Parathyroid adenoma (tissue), 2 donors: ENCODE measurements around the gene NOL12.

Experiments
- H2AFZ ChIP-seq: fragments of 300-600 bp; sonication (generic); one replicate; pipeline ENCODE4 v1.7.0; 2017; ENCODE audit warnings: antibody characterized with exemption, mild to moderate bottlenecking
- H3K27ac ChIP-seq: fragments of 300-600 bp; sonication (generic); one replicate; pipeline ENCODE4 v1.7.0; 2017
- H3K27me3 ChIP-seq: fragments of 300-600 bp; sonication (generic); one replicate; pipeline ENCODE4 v1.7.0; 2017; ENCODE audit warnings: low read length; ENCODE audit not compliant: control insufficient read depth, insufficient read depth
- H3K36me3 ChIP-seq: fragments of 300-600 bp; sonication (generic); one replicate; pipeline ENCODE4 v1.7.0; 2017; ENCODE audit warnings: low read length; ENCODE audit not compliant: control insufficient read depth, insufficient read depth
- H3K4me1 ChIP-seq: fragments of 300-600 bp; sonication (generic); one replicate; pipeline ENCODE4 v1.7.0; 2017; ENCODE audit warnings: control low read depth
- H3K4me2 ChIP-seq: fragments of 300-600 bp; sonication (generic); one replicate; pipeline ENCODE4 v1.7.0; 2017; ENCODE audit warnings: low read length
- H3K4me3 ChIP-seq: fragments of 300-600 bp; sonication (generic); one replicate; pipeline ENCODE4 v1.7.0; 2017; ENCODE audit warnings: low read depth, low read length
- H3K79me2 ChIP-seq: fragments of 300-600 bp; sonication (generic); one replicate; pipeline ENCODE4 v1.7.0; 2017; ENCODE audit warnings: control low read depth
- H3K9ac ChIP-seq: fragments of 300-600 bp; sonication (generic); one replicate; pipeline ENCODE4 v1.7.0; 2017; ENCODE audit warnings: mild to moderate bottlenecking
- H3K9me3 ChIP-seq: fragments of 300-600 bp; sonication (generic); one replicate; pipeline ENCODE4 v1.7.0; 2017; ENCODE audit warnings: low read length; ENCODE audit not compliant: control insufficient read depth
- TF ChIP-seq, protein P1 (sequence below): fragments of 300-600 bp; sonication (generic); IDR thresholded peaks from one replicate; pipeline ENCODE4 v1.7.0; 2017; ENCODE audit warnings: antibody characterized with exemption, mild to moderate bottlenecking
- donor health status: primary hyperparathyroidism.

NOL12 gene

GRCh38 chr22:37676736-37677492 lies 9.2 kb upstream of the NOL12 start:
- no peaks in the 10 kb centered on the region for H3K9me3 ChIP-seq
- no peak overlapping the region for H2AFZ ChIP-seq
- H3K4me1 ChIP-seq, result peaks cover 4% of the 10 kb centered on the region
- H3K9ac ChIP-seq, result no peak overlapping the region
- H3K79me2 ChIP-seq, result no peaks in the 10 kb centered on the region
- H3K27me3 ChIP-seq, result no peaks in the 10 kb centered on the region
- no peaks in the 10 kb centered on the region for H3K36me3 ChIP-seq
- TF ChIP-seq, protein P1, sequence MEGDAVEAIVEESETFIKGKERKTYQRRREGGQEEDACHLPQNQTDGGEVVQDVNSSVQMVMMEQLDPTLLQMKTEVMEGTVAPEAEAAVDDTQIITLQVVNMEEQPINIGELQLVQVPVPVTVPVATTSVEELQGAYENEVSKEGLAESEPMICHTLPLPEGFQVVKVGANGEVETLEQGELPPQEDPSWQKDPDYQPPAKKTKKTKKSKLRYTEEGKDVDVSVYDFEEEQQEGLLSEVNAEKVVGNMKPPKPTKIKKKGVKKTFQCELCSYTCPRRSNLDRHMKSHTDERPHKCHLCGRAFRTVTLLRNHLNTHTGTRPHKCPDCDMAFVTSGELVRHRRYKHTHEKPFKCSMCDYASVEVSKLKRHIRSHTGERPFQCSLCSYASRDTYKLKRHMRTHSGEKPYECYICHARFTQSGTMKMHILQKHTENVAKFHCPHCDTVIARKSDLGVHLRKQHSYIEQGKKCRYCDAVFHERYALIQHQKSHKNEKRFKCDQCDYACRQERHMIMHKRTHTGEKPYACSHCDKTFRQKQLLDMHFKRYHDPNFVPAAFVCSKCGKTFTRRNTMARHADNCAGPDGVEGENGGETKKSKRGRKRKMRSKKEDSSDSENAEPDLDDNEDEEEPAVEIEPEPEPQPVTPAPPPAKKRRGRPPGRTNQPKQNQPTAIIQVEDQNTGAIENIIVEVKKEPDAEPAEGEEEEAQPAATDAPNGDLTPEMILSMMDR, result no peak
- H3K4me2 ChIP-seq, result peak overlapping the region; percentile 93
- peak overlapping the region; percentile 85 for H3K27ac ChIP-seq
- H3K4me3 ChIP-seq, result peak overlapping the region; percentile 75

- Histone ChIP-seq H3K9me3 (no peaks in the 10 kb centered on the region), H3K79me2 (no peaks in the 10 kb centered on the region), H3K36me3 (no peaks in the 10 kb centered on the region), H3K4me2 (peak overlapping the region; percentile 93), H3K9ac (no peak overlapping the region), H3K27ac (peak overlapping the region; percentile 85), H3K4me1 (peaks cover 4% of the 10 kb centered on the region), H3K27me3 (no peaks in the 10 kb centered on the region), H2AFZ (no peak overlapping the region), H3K4me3 (peak overlapping the region; percentile 75)
- TF ChIP-seq, protein P1, result no peak
These were observed 8.6 kb upstream of the NOL12 start for GRCh38 chr22:37677493-37677974.

DNA sequence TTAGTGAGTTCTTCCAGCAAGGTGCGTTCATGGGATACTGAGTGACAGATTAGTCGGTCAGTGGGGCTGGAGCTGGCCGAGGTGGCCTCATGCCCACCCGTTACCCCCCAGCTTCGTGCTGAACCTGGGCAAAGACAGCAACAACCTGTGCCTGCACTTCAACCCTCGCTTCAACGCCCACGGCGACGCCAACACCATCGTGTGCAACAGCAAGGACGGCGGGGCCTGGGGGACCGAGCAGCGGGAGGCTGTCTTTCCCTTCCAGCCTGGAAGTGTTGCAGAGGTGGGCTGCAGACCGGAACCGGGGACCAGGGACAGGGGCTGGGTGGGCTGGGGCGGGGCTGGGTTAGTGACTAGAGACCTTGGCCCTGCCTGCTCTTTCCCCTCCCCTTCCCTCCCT lies 7.8 kb upstream of the NOL12 start:
- Histone ChIP-seq H2AFZ (no peak overlapping the region), H3K9me3 (no peaks in the 10 kb centered on the region), H3K4me2 (no peak overlapping the region), H3K27me3 (no peaks in the 10 kb centered on the region), H3K4me1 (peaks cover 4% of the 10 kb centered on the region), H3K4me3 (no peak overlapping the region), H3K36me3 (no peaks in the 10 kb centered on the region), H3K79me2 (no peaks in the 10 kb centered on the region), H3K9ac (no peak overlapping the region), H3K27ac (no peak overlapping the region)
- TF ChIP-seq, protein P1, result no peak

DNA sequence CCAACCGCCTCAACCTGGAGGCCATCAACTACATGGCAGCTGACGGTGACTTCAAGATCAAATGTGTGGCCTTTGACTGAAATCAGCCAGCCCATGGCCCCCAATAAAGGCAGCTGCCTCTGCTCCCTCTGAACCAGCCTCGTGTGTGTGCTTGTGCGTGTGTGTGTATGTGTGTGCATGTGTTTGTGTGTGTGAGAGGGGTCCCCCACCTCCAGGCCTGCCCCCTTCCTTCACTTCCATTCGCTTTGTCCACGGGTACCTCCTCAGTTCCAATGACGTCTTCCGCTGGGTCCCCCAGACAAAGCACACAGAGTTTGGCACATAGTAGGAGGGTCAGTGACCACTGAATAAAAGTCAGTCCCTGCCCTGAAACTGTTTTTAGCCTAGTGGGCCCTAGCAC lies 6.5 kb upstream of the NOL12 start:
- Histone ChIP-seq H3K27me3 (no peaks in the 10 kb centered on the region), H3K4me1 (no peaks in the 10 kb centered on the region), H3K36me3 (no peaks in the 10 kb centered on the region), H2AFZ (no peak overlapping the region), H3K9ac (no peak overlapping the region), H3K4me3 (no peak overlapping the region), H3K4me2 (no peak overlapping the region), H3K9me3 (no peaks in the 10 kb centered on the region), H3K27ac (no peak overlapping the region), H3K79me2 (no peaks in the 10 kb centered on the region)
- TF ChIP-seq, protein P1, result no peak
